Loucy (cell line): ENCODE results near the gene FFAR1.

ENCODE experiments used
- EZH2phosphoT487 ChIP-seq: fragments of 200-600 bp; IDR thresholded peaks from 2 replicates; pipeline ENCODE4 v1.6.1; 2018; ENCODE audit warnings: antibody characterized with exemption, mild to moderate bottlenecking, moderate library complexity, borderline replicate concordance
- TF ChIP-seq, protein P1 (sequence below): fragments of 200-600 bp; sonication (generic); conservative IDR thresholded peaks from 2 replicates; pipeline ENCODE4 v1.5.1; 2014; ENCODE audit warnings: mild to moderate bottlenecking, antibody characterized with exemption, low read length

GRCh38 chr19:35357867-35358573 lies 10.3 kb downstream of the FFAR1 start, which contains the start of gene FFAR3:
- TF ChIP-seq EZH2phosphoT487: no peak
- TF ChIP-seq, protein P1, sequence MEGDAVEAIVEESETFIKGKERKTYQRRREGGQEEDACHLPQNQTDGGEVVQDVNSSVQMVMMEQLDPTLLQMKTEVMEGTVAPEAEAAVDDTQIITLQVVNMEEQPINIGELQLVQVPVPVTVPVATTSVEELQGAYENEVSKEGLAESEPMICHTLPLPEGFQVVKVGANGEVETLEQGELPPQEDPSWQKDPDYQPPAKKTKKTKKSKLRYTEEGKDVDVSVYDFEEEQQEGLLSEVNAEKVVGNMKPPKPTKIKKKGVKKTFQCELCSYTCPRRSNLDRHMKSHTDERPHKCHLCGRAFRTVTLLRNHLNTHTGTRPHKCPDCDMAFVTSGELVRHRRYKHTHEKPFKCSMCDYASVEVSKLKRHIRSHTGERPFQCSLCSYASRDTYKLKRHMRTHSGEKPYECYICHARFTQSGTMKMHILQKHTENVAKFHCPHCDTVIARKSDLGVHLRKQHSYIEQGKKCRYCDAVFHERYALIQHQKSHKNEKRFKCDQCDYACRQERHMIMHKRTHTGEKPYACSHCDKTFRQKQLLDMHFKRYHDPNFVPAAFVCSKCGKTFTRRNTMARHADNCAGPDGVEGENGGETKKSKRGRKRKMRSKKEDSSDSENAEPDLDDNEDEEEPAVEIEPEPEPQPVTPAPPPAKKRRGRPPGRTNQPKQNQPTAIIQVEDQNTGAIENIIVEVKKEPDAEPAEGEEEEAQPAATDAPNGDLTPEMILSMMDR: no peak
